ENCODE data around the gene CFAP221. TPM values are rescaled to one million over a fixed set of nuclear protein-coding genes. Genes with fewer than 3 reads are reported as not detected.
"Not testable (repeated sequence)": the region's sequence is repeated elsewhere in the genome, so short reads cannot be mapped to it uniquely, and the experiment has no call there.

CFAP221 gene
- polyA plus RNA-seq, 4 donors: 22.7 to 30.6 (median 28.4) TPM

GRCh38 chr2:119583291-119583690 is 39.0 kb downstream of the CFAP221 start:
- no peak for DNase-seq (ENCODE audit: low read depth in 4 of 4, low spot score in 3 of 4)

GRCh38 chr2:119584469-119584868 is 40.2 kb downstream of the CFAP221 start:
- no peak for DNase-seq (ENCODE audit: low read depth in 4 of 4, low spot score in 3 of 4)

- no peak for DNase-seq (ENCODE audit: low read depth in 4 of 4, low spot score in 3 of 4)
Measured at GRCh38 chr2:119586085-119586484, 41.8 kb downstream of the CFAP221 start.

- DNase-seq (ENCODE audit: low read depth in 4 of 4, low spot score in 3 of 4): no peak
Measured at GRCh38 chr2:119590873-119591272, 46.6 kb downstream of the CFAP221 start.

GRCh38 chr2:119591523-119591922 is 47.3 kb downstream of the CFAP221 start:
- DNase-seq (ENCODE audit: low read depth in 4 of 4, low spot score in 3 of 4): no peak

GRCh38 chr2:119592436-119592835 is 48.2 kb downstream of the CFAP221 start:
- DNase-seq (ENCODE audit: low read depth in 4 of 4, low spot score in 3 of 4): no peak

- no peak for DNase-seq (ENCODE audit: low read depth in 4 of 4, low spot score in 3 of 4)
Measured at GRCh38 chr2:119596638-119597037, 52.4 kb downstream of the CFAP221 start.

- peak; percentile 29 to 77 (median 64) for DNase-seq (ENCODE audit: low read depth in 4 of 4, low spot score in 3 of 4)
Measured at GRCh38 chr2:119598596-119599263, 54.5 kb downstream of the CFAP221 start.

- DNase-seq (ENCODE audit: low read depth in 4 of 4, low spot score in 3 of 4): no peak
Measured at GRCh38 chr2:119599384-119599783, 55.1 kb downstream of the CFAP221 start.

- no peak for DNase-seq (ENCODE audit: low read depth in 4 of 4, low spot score in 3 of 4)
Measured at GRCh38 chr2:119605096-119605495, 60.8 kb downstream of the CFAP221 start.

GRCh38 chr2:119606674-119607073 is 62.4 kb downstream of the CFAP221 start:
- no peak for DNase-seq (ENCODE audit: low read depth in 4 of 4, low spot score in 3 of 4)

GRCh38 chr2:119608553-119608952 is 64.3 kb downstream of the CFAP221 start:
- DNase-seq (ENCODE audit: low read depth in 4 of 4, low spot score in 3 of 4): no peak

GRCh38 chr2:119609337-119609736 is 65.1 kb downstream of the CFAP221 start:
- DNase-seq (ENCODE audit: low read depth in 4 of 4, low spot score in 3 of 4): no peak

GRCh38 chr2:119614140-119614539 is 69.9 kb downstream of the CFAP221 start:
- not testable (repeated sequence) for DNase-seq (ENCODE audit: low read depth in 4 of 4, low spot score in 3 of 4)

- no peak for DNase-seq (ENCODE audit: low read depth in 4 of 4, low spot score in 3 of 4)
Measured at GRCh38 chr2:119616421-119616820, 72.2 kb downstream of the CFAP221 start.

- DNase-seq (ENCODE audit: low read depth in 4 of 4, low spot score in 3 of 4): no peak
Measured at GRCh38 chr2:119617455-119617854, 73.2 kb downstream of the CFAP221 start.

GRCh38 chr2:119618725-119619124 is 74.5 kb downstream of the CFAP221 start:
- DNase-seq (ENCODE audit: low read depth in 4 of 4, low spot score in 3 of 4): not testable (repeated sequence)

- DNase-seq (ENCODE audit: low read depth in 4 of 4, low spot score in 3 of 4): no peak
Measured at GRCh38 chr2:119625226-119625625, 81.0 kb downstream of the CFAP221 start.

- DNase-seq (ENCODE audit: low read depth in 4 of 4, low spot score in 3 of 4): no peak
Measured at GRCh38 chr2:119629323-119629825, 85.1 kb downstream of the CFAP221 start.

GRCh38 chr2:119630121-119630520 is 85.9 kb downstream of the CFAP221 start:
- DNase-seq (ENCODE audit: low read depth in 4 of 4, low spot score in 3 of 4): no peak

- no peak for DNase-seq (ENCODE audit: low read depth in 4 of 4, low spot score in 3 of 4)
Measured at GRCh38 chr2:119637371-119637770, 93.1 kb downstream of the CFAP221 start.

- DNase-seq (ENCODE audit: low read depth in 4 of 4, low spot score in 3 of 4): no peak
Measured at GRCh38 chr2:119638246-119638645, 94.0 kb downstream of the CFAP221 start.

Measured in right renal pelvis (tissue), 4 donors.